GM18870 (cell line): ENCODE results near the gene IQCN.

Experiments used
- ATAC-seq: cut with Tn5 transposase; IDR thresholded peaks from one replicate; pipeline ENCODE4 v1.9.1; 2021; ENCODE audit warnings: moderate library complexity; ENCODE audit not compliant: unreplicated experiment

The IQCN gene

DNA sequence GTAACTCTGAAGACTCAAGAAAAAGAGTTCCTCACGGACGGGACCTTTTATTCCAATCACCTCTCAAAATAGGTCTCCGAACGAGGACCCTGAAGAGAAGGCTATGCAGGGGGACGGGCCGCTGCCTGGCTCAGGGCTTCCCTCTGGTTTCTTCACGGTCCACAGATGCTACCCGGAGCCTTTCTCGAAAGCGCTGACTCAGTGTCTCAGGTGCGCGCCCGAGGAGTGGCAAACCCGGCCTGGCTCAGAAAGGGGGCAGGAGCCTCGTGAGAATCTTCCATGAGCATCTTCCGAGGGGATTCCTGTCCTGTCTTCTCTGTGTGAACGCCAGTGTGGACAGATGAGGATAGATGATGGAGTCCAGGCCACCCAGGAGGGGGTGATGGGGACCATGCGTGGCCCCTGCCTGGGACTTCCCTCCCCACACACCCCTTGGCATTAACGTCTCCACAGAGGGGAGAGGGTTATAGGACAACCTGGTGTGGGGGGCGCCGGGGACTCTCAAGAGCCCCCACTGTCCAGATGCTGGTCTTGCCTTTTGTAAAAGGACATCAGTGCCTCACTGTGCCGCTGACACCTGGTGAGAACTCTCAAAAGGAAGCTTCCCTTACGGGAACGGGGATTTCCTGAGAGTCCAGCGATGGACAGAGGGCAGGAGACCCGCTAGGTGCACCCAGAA lies 32.1 kb upstream of the IQCN start:
- no peak for ATAC-seq

GRCh38 chr19:18304458-18305310 lies 30.4 kb upstream of the IQCN start:
- ATAC-seq, result no peak

- no peak for ATAC-seq
Measured at GRCh38 chr19:18304208-18304457, 29.9 kb upstream of the IQCN start.

DNA sequence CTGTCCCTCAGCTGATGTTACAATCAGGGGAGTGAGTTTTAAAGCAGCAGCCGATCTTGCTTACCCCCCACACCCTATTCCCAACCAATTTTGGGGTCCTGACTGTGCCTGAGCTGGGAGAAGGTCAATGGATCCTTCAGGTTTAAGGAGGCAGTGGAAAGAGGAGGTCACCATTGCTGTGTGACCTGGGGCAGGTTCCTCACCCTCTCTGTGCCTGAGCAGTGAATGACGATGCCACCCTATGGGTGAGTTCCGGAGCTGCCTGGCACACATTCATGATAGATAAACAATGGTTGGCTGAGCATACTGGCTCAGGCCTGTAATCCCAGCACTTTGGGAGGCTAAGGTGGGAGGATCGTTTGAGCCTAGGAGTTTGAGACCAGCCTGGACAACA lies 27.5 kb upstream of the IQCN start:
- ATAC-seq, result no peak

DNA sequence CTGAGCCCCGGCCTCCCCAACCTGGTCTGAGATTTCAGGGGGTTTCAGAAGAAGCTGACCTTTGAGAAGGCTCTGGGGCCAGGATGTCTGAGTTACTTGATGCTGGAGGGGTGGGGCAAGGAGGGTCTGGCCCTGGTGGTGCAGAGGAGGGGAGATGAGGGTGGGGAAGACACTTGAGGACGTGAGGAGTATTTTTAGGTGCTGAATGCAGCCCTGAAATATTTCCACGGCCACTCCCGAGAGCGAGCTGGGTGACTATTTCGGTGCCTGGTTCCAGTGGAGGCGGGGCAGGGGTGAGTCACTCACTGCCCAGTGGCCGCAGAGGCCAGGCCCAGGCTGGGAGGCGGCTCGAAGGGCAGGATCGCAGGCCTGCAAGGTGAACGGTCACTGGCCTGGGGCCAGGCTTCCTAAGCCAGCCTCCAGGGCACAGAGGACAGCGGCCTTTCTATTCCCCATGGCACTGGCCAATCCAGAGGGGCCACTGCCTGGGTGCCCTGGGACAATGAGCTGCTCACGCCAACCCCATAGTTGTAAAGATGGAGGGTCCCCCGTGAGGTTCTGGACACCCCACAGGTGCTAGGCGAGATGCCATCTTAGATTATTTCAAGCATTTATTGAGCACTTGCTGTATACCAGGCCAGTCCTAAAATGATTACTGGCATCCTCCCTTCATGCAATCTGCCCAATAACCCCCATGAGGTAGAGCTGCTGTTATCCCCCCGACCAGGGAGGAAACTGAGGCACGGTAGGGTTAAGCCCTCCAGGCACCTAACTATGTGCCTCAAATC lies 26.9 kb upstream of the IQCN start:
- no peak for ATAC-seq

- no peak for ATAC-seq
Measured at GRCh38 chr19:18299654-18300053, 25.4 kb upstream of the IQCN start.

- no peak for ATAC-seq
Measured at GRCh38 chr19:18298601-18299000, 24.3 kb upstream of the IQCN start.

GRCh38 chr19:18297308-18297707 lies 23.1 kb upstream of the IQCN start:
- no peak for ATAC-seq

DNA sequence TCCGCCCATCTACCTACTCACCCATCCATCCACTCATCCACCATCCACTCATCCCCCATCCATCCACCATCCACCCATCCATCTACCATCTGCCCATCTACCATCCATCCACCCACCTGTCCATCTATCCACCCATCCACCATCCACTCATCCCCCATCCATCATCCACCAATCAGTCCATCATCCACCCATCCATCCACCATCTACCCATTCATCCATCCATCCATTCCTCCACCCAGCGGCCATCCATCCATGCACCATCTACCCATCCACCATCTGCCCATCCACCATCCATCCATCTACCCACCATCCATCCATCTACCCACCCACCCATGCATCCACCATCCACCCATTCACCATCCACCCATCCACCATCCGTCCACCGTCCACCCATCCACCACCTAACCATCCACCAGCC lies 20.8 kb upstream of the IQCN start:
- ATAC-seq, result no peak

DNA sequence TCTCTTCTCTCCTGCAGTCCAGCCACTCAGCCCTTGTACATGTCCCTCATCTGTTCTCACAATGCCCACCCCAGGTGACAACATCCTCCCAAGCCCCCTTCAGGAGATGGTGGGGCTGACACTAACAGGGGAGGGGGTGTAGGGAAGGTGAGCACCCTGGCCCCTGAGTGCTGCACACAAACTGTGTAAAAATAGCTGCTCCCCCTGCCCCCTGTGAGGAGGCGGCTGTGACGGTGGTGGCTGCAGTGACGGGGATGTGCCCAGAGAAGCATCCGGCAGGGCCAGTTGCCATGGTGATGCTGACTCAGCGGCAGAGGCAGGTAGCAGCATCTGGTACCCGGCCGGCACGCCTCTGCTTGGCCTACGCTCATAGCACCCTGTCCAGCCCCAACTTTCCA lies 20.2 kb upstream of the IQCN start:
- ATAC-seq, result no peak

DNA sequence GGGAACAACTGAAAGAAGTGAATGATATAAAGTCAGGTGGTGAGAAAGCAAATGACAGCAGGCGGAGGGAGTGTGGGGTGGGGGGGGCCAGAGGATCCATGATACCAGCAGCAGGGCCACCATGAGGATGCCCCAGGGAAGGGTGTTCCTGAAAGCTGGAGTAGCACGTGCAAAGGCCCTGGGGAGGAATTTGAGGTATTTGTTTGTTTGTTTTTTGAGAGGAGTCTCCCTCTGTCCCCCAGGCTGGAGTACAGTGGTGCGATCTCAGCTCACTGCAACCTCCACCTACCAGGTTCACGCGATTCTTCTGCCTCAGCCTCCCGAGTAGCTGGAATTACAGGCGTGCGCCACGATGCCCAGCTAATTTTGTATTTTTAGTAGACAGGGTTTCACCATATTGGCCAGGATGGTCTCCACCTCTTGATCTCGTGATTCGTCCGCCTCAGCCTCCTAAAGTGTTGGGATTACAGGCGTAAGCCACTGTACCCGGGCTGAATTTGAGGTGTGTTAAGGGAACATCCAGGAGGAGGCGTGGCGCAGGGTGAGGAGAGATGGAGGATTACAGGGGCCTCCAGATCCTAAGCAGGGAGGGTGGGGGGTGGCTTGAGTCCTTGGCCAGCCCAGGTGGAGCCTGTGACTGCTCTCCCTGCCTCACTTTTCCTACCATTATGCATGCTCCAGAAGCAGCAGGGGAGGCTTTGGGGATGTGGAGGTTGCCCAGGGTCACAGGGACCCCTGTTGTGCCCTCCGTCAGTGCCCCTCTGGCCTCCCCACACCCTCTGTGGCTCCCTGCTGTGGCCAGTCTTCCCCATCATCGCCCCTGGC lies 19.6 kb upstream of the IQCN start:
- ATAC-seq, result no peak

DNA sequence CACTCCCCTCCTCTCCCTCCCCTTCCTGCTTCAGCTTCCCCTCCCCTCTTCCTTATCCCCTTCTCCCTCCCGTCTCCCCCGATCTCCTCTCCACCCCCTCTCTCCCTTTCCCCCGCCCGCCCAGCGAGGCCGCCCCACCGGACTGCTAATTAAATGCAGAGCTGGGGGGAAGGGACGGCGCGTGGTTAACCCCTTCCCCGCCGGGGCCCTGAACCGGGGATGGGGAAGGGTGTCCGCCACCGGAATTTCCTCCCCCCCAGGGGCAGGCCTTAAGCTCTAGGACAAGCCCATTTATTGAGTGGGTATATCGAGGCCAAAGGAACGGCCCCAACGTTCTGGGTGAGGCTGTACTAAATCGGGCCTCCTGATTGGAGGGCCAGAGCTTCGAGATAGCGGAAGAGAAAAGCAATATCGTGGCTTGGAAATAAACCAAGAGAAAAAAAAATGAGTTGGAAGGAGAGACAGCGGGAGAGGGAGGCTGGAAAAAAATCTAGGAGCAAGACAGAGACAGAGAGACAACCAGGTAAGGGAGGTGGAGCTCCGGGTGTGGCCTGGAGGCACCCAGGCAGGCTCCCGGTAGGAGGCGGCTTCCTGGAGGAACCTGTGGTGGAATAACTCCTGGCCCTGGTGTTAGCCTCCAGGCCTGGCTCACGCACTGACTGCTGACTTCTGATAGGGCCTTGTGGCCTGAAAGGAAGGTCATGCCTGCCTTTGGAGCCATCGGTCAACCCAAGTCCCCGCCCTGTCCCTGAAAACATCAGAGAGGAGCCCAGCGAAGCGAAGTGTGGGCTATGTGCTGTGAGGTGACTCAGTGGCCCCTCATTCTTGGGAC lies 18.8 kb upstream of the IQCN start:
- no peak for ATAC-seq

DNA sequence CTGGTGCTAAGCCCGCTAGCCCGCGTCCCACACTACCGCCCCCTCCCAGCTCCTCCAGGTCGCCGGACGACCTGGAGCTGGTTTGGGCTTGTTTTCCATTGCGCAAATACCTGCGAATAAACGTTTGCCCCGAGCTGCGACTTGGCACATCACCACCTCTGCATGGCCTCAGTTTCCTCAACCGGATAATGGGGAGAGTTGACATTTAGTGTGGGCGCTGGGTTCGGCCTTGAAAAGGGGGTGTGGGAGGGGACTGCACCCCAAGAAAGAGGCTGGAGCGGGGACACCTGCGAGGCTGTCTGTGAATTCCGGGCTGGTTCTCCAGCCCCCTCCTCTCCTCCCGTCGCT lies 18.2 kb upstream of the IQCN start:
- ATAC-seq, result no peak

GRCh38 chr19:18291590-18292461 lies 17.6 kb upstream of the IQCN start:
- no peak for ATAC-seq

DNA sequence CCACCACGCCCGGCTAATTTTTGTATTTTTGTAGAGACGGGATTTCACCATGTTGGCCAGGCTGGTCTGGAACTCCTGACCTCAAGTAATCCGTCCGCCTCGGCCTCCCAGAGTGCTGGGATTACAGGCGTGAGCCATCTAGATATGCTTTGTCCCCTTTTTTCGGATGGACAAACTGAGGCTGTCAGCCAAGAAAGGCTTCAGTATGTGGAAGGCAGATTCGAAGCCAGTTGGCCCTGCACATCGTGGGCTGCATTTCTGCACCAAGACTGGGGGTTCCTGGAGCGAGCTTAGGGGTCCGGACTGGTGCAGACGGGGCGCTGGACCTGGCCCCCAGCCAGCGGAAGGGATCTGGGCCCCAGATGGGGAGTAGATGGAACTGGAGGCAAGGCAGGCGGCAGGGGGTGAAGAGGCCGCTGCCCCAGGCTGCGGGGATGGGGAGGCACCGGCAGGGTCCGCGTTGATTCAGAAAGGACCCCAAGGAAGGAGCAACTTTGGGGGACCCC lies 16.8 kb upstream of the IQCN start:
- no peak for ATAC-seq

- ATAC-seq, result no peak
Measured at GRCh38 chr19:18290302-18291018, 16.2 kb upstream of the IQCN start.

DNA sequence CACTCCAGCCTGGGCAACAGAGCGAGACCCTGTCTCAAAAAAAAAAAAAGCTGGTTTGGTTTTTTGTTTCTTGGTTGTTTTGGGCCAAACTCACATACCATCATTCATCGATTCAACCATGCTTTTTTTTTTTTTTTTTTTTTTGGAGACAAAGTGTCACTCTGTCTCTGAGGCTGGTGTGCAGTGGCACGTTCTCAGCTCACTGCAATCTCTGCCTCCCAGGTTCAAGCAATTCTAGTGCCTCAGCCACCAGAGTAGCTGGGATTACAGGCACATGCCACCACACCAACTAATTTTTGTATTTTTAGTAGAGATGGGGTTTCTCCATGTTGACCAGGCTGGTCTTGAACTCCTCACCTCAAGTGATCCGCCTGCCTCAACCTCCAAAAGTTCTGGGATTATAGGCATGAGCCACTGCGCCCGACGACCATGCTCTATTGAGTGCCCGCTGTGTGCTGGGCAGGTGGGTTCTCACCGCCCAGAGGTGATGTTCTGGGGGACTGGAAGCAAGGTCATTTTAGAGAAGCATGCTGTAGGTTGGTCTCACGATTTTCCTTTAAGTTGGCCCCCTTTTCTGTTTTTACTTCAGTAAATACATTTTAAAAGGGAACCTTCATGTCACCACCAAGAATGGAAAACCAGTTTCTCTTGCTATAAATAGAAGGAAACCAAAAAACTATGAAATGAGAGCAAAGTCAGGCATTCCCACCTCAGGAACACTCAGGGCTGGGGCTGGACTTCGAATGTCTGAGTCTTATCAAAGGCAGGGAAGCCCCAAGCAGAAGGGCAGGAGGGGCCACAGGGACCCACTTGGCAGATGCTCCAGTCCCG lies 15.4 kb upstream of the IQCN start:
- ATAC-seq, result no peak
